B cell (primary cell): ENCODE results near the gene FBXL4. TPM values are rescaled to one million over a fixed set of nuclear protein-coding genes. Genes with fewer than 3 reads are reported as not detected.

ENCODE experiments used
- ATAC-seq: fragments of 200-7000 bp; cut with Tn5 transposase; one replicate; pipeline ENCODE4 v1.10.0; 2021; ENCODE audit warnings: low read depth, mild to moderate bottlenecking, moderate number of reproducible peaks, moderate library complexity
- CTCF ChIA-PET: fragments of 350-600 bp; sonication (Branson Sonifier 250); formaldehyde crosslinking; loops from one replicate; lab custom pipeline; 2021; ENCODE audit warnings: antibody characterized with exemption, inconsistent platforms; lab: Charles Lee
- POLR2A ChIA-PET: fragments of 350-600 bp; sonication (Branson Sonifier 250); formaldehyde crosslinking; loops from one replicate; lab custom pipeline; 2021; ENCODE audit warnings: antibody characterized with exemption; lab: Charles Lee
- DNase-seq: peaks from one replicate; pipeline ENCODE4 v3.0.0; 2013
- H2AFZ ChIP-seq: 2 replicates; pipeline ENCODE4 v1.6.1; 2012; ENCODE audit warnings: mild to moderate bottlenecking, low read depth, low read length; ENCODE audit not compliant: insufficient read depth, poor library complexity, severe bottlenecking
- H3K27ac ChIP-seq, 2 donors: 1 replicate in 1 of 2; 2 replicates in 1 of 2; pipeline ENCODE4 v1.5.1; 2012 to 2013; ENCODE audit warnings: low read length in 2 of 2, mild to moderate bottlenecking in 2 of 2, moderate library complexity in 1 of 2
- H3K27me3 ChIP-seq, 4 experiments: fragments of 200-600 bp in 1 of 4; sonication (generic) in 1 of 4; replicated peaks in 1 of 4; 1 replicate in 2 of 4; 2 replicates in 2 of 4; pipeline versions ENCODE4 v1.6.1 to v1.7.0; 2013 to 2016; ENCODE audit warnings: low read length in 3 of 4, mild to moderate bottlenecking in 2 of 4, mixed read lengths in 1 of 4, moderate library complexity in 1 of 4; ENCODE audit not compliant: insufficient read depth in 4 of 4, control insufficient read depth in 3 of 4; ENCODE audit errors: control extremely low read depth in 1 of 4
- H3K36me3 ChIP-seq, 2 experiments: replicated peaks in 1 of 2; 1 replicate in 1 of 2; 2 replicates in 1 of 2; pipeline versions ENCODE4 v1.6.1 to v1.7.1; 2013; ENCODE audit warnings: low read length in 1 of 2; ENCODE audit not compliant: insufficient read depth in 2 of 2, control insufficient read depth in 1 of 2; ENCODE audit errors: control extremely low read depth in 1 of 2, extremely low read depth in 1 of 2
- H3K4me1 ChIP-seq, 2 donors: fragments of 200-600 bp in 1 of 2; sonication (generic) in 1 of 2; 1 replicate in 1 of 2; 2 replicates in 1 of 2; pipeline versions ENCODE4 v1.5.1 to v1.6.1; 2013 to 2017; ENCODE audit warnings: low read length in 2 of 2; ENCODE audit not compliant: control insufficient read depth in 2 of 2, insufficient read depth in 2 of 2
- H3K4me2 ChIP-seq: replicated peaks from 2 replicates; pipeline ENCODE3; 2012; ENCODE audit warnings: mild to moderate bottlenecking, low read depth, low read length; ENCODE audit not compliant: poor library complexity, severe bottlenecking
- H3K4me3 ChIP-seq, 5 experiments: fragments of 200-600 bp in 1 of 5; sonication (generic) in 1 of 5; 1 replicate in 3 of 5; 2 replicates in 2 of 5; pipeline versions ENCODE4 v1.5.1 to v1.7.0; 2011 to 2016; ENCODE audit warnings: low read length in 4 of 5, mild to moderate bottlenecking in 4 of 5, low read depth in 2 of 5, control low read depth in 1 of 5, moderate library complexity in 1 of 5; ENCODE audit not compliant: insufficient read depth in 1 of 5; ENCODE audit errors: control extremely low read depth in 1 of 5, extremely low read depth in 1 of 5
- H3K79me2 ChIP-seq: fragments of 200-600 bp; sonication (generic); one replicate; pipeline ENCODE4 v1.6.0; 2016; ENCODE audit warnings: low read length; ENCODE audit not compliant: control insufficient read depth, insufficient read depth
- H3K9ac ChIP-seq: fragments of 200-600 bp; sonication (generic); 2 replicates; pipeline ENCODE4 v1.6.1; 2017; ENCODE audit warnings: mild to moderate bottlenecking, low read length, moderate library complexity
- H3K9me3 ChIP-seq, 3 donors: one replicate each; pipeline versions ENCODE4 v1.6.1 to v1.7.1; 2013; ENCODE audit warnings: low read length in 2 of 3; ENCODE audit not compliant: control insufficient read depth in 2 of 3, insufficient read depth in 1 of 3; ENCODE audit errors: control extremely low read depth in 1 of 3
- H4K20me1 ChIP-seq: 2 replicates; pipeline ENCODE4 v1.6.0; 2012; ENCODE audit warnings: mild to moderate bottlenecking, low read length; ENCODE audit not compliant: insufficient read depth, control insufficient read depth, poor library complexity, severe bottlenecking
- H3K27ac Mint-ChIP-seq: one replicate; pipeline ENCODE4 v1.8.0; 2021; ENCODE audit warnings: mixed read lengths
- H3K27me3 Mint-ChIP-seq: one replicate; pipeline ENCODE4 v1.8.0; 2021; ENCODE audit warnings: mixed read lengths
- H3K4me1 Mint-ChIP-seq: one replicate; pipeline ENCODE4 v1.8.0; 2021; ENCODE audit warnings: mixed read lengths
- H3K4me3 Mint-ChIP-seq: one replicate; pipeline ENCODE4 v1.8.0; 2021; ENCODE audit warnings: mixed read lengths
- H3K9me3 Mint-ChIP-seq: one replicate; pipeline ENCODE4 v1.8.0; 2022; ENCODE audit warnings: mixed read lengths; ENCODE audit not compliant: insufficient read depth
- EZH2 ChIP-seq: IDR thresholded peaks from 2 replicates; pipeline ENCODE4 v1.6.1; 2012; ENCODE audit warnings: borderline replicate concordance, low read depth, mild to moderate bottlenecking, moderate library complexity, low read length; ENCODE audit not compliant: insufficient read depth, poor library complexity, severe bottlenecking
- WGBS: methylation state at CpG from one replicate; pipeline ENCODE4 v1.1.5; 2013; ENCODE audit warnings: missing lambda C conversion rate; ENCODE audit not compliant: insufficient coverage; 5-methylcytosine and 5-hydroxymethylcytosine counted together
- intact Hi-C: fragments of 100-400 bp; cut with micrococcal nuclease; formaldehyde crosslinking; loops from one replicate; pipeline ENCODE4 v1.10.0; 2022
- polyA plus RNA-seq: library from polyadenylated mRNA; depleted of rRNA; stranded (reverse); fragments of >200 nt; gene quantifications from 2 replicates; pipeline ENCODE4 v1.2.3, GENCODE V29; 2012
- total RNA-seq, 2 donors: library from RNA; stranded (reverse); fragments of 120-200 nt in 1 of 2; gene quantifications; 1 replicate in 1 of 2; 2 replicates in 1 of 2; pipeline versions ENCODE4 v1.2.3 to v1.2.4, GENCODE V29; 2013 to 2022
- TF ChIP-seq, protein P1 (sequence below): fragments of 200-600 bp; IDR thresholded peaks from one replicate; pipeline ENCODE4 v1.8.0; 2022; ENCODE audit warnings: antibody characterized with exemption, mild to moderate bottlenecking

The FBXL4 gene
- total and polyA plus RNA-seq, 2 donors (not counting 1 experiment from before 2014, with no cell fraction given) = 9.2 to 22.0 TPM

DNA sequence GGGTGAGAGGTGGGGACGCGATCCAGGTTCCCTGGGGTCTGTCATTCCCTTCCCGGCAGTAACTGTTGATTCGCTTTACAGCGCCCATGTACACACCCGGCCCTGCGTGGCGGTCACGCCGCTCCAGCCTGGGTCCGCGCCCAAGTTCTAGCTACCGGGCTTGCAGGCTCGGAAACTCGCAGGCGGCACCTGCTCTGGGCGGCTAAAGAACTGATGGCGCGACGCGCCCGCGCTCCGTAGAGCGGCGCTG, 114.8 kb downstream of the FBXL4 start:
- H3K9me3 Mint-ChIP-seq = no peaks in the 10 kb centered on the region
- H3K4me1 ChIP-seq = peaks cover 61 to 71% of the 10 kb centered on the region in 2 donors
- H3K36me3 ChIP-seq = no peaks in the 10 kb centered on the region
- H3K27me3 Mint-ChIP-seq = peaks cover 75% of the 10 kb centered on the region
- TF ChIP-seq EZH2 = peak; percentile 42
- TF ChIP-seq, protein P1, sequence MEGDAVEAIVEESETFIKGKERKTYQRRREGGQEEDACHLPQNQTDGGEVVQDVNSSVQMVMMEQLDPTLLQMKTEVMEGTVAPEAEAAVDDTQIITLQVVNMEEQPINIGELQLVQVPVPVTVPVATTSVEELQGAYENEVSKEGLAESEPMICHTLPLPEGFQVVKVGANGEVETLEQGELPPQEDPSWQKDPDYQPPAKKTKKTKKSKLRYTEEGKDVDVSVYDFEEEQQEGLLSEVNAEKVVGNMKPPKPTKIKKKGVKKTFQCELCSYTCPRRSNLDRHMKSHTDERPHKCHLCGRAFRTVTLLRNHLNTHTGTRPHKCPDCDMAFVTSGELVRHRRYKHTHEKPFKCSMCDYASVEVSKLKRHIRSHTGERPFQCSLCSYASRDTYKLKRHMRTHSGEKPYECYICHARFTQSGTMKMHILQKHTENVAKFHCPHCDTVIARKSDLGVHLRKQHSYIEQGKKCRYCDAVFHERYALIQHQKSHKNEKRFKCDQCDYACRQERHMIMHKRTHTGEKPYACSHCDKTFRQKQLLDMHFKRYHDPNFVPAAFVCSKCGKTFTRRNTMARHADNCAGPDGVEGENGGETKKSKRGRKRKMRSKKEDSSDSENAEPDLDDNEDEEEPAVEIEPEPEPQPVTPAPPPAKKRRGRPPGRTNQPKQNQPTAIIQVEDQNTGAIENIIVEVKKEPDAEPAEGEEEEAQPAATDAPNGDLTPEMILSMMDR = no peak
- POLR2A ChIA-PET = no interaction called here
- DNase-seq = no peak
- CTCF ChIA-PET = interaction anchor here (1.3 kb wide), 1 partner anchor 286 kb away, joined by 3 read pairs; no protein-coding TSS in a partner anchor
- intact Hi-C loops = loop anchor here (10.0 kb wide), 1 partner anchor 1908 kb away; the partner anchor contains the start of gene KLHL32
- ATAC-seq = no peak
- H3K4me3 Mint-ChIP-seq = peak overlapping the region; percentile 92
- 6% methylated on average over 26 of the region's 26 CpGs for WGBS
- H3K4me1 Mint-ChIP-seq = peaks cover 54% of the 10 kb centered on the region
- H3K27ac Mint-ChIP-seq = no peak overlapping the region
- H3K4me2 ChIP-seq = peak overlapping the region; percentile 100
- peak overlapping the region in 4 of 5 experiments; percentile 48 to 82 (median 55) for H3K4me3 ChIP-seq
- no peaks in the 10 kb centered on the region for H3K79me2 ChIP-seq
- peak overlapping the region; percentile 93 for H2AFZ ChIP-seq
- peaks cover 0 to 89% (median 72%) of the 10 kb centered on the region in 4 experiments for H3K27me3 ChIP-seq
- peak overlapping the region; percentile 77 for H3K9ac ChIP-seq
- no peaks in the 10 kb centered on the region for H4K20me1 ChIP-seq
- H3K9me3 ChIP-seq = peaks cover 0 to 53% (median 0%) of the 10 kb centered on the region in 3 donors
- H3K27ac ChIP-seq = no peak overlapping the region

DNA sequence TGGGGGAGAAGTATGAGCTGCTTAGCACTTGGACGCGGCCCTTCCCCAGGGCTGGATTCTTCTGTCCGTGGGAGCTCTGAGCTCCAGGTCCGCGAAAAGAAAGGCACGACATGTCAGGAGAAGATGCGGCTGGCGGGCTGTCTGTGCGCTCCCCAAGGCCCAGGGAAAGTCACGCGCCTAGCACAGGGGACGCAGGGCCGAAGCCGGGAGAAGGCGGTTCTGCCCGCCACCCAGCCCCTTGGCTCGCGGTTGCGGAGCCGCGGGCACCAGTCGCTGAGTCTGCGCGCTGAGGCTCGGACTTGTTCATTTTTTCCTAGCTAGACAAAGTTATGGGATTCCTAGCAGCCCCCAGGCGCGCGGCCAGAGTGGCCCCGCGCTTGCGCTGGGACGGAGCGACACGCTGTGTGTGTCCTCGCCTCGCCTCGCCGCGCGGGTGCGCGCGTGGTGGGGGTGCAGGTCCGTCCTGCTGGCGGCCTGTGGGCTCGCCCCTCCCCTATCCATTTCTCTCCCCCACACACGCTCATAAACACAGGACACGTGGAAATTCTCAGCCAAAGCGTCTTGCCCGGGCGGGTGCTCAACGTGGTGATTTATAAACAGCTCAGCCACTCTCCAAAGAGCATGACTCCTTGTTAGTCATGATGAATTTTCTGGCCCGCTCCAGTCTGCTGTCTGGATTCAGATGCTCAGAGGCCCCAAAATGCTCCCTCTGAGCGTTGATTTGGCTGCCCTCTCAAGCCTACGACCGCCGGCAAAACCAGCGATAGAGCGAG, 115.3 kb downstream of the FBXL4 start:
- peak; percentile 49 for DNase-seq
- Mint-ChIP-seq H3K27me3 (peaks cover 71% of the 10 kb centered on the region), H3K9me3 (no peaks in the 10 kb centered on the region), H3K27ac (no peak overlapping the region), H3K4me3 (peak overlapping the region; percentile 92), H3K4me1 (peaks cover 54% of the 10 kb centered on the region)
- H3K79me2 ChIP-seq = no peaks in the 10 kb centered on the region
- H3K4me1 ChIP-seq = peaks cover 61 to 75% of the 10 kb centered on the region in 2 donors
- ATAC-seq = no peak
- H3K4me3 ChIP-seq = peak overlapping the region in 3 of 5 experiments; percentile 51 to 82 (median 59)
- ChIA-PET CTCF (interaction anchor here (1.3 to 1.7 kb wide), 2 partner anchors 12 to 287 kb away, joined by 3 to 6 read pairs; no protein-coding TSS in a partner anchor), POLR2A (no interaction called here)
- TF ChIP-seq, protein P1 = no peak
- TF ChIP-seq EZH2 = peak; percentile 90
- H3K9ac ChIP-seq = peak overlapping the region; percentile 77
- no peak overlapping the region for H3K27ac ChIP-seq
- intact Hi-C loops = loop anchor here (10.0 kb wide), 1 partner anchor 1908 kb away; the partner anchor contains the start of gene KLHL32
- no peaks in the 10 kb centered on the region for H3K36me3 ChIP-seq
- peaks cover 0 to 58% (median 0%) of the 10 kb centered on the region in 3 donors for H3K9me3 ChIP-seq
- H4K20me1 ChIP-seq = no peaks in the 10 kb centered on the region
- 5% methylated on average over 59 of the region's 59 CpGs for WGBS
- peaks cover 0 to 94% (median 71%) of the 10 kb centered on the region in 4 experiments for H3K27me3 ChIP-seq
- H3K4me2 ChIP-seq = peak overlapping the region; percentile 100
- H2AFZ ChIP-seq = peak overlapping the region; percentile 93
